Smooth muscle cell (in vitro differentiated cells): ENCODE data around the gene ZCCHC24. TPM values are rescaled to one million over a fixed set of nuclear protein-coding genes. Genes with fewer than 3 reads are reported as not detected.

Experiments used
- DNase-seq: peaks from one replicate; lab custom pipeline; 2025; ENCODE audit not compliant: unreplicated experiment; lab: John Stamatoyannopoulos, UW
- H2AFZ ChIP-seq: fragments of 200-600 bp; sonication (generic); 2 replicates; pipeline ENCODE4 v1.6.0; 2016; ENCODE audit warnings: antibody characterized with exemption, low read depth, mild to moderate bottlenecking
- H3F3A ChIP-seq: fragments of 200-600 bp; sonication (generic); 2 replicates; pipeline ENCODE4 v1.6.0; 2017; ENCODE audit warnings: antibody characterized with exemption, low read depth
- H3K27ac ChIP-seq: fragments of 200-600 bp; sonication (generic); 2 replicates; pipeline ENCODE4 v1.5.1; 2016; ENCODE audit warnings: low read depth, mild to moderate bottlenecking
- H3K27me3 ChIP-seq: fragments of 200-600 bp; sonication (generic); 2 replicates; pipeline ENCODE4 v1.6.1; 2016; ENCODE audit warnings: low read depth, mild to moderate bottlenecking
- H3K36me3 ChIP-seq: fragments of 200-600 bp; sonication (generic); 2 replicates; pipeline ENCODE4 v1.5.1; 2016; ENCODE audit warnings: low read depth
- H3K4me1 ChIP-seq: fragments of 200-600 bp; sonication (generic); 2 replicates; pipeline ENCODE4 v1.5.1; 2016; ENCODE audit warnings: low read depth
- H3K4me2 ChIP-seq: fragments of 200-600 bp; sonication (generic); 2 replicates; pipeline ENCODE4 v1.6.0; 2016; ENCODE audit warnings: mild to moderate bottlenecking
- H3K4me3 ChIP-seq: fragments of 200-600 bp; sonication (generic); 2 replicates; pipeline ENCODE4 v1.5.1; 2016; ENCODE audit warnings: mild to moderate bottlenecking
- H3K79me2 ChIP-seq: fragments of 200-600 bp; sonication (generic); 2 replicates; pipeline ENCODE4 v1.6.0; 2016; ENCODE audit warnings: low read depth, mild to moderate bottlenecking
- H3K9ac ChIP-seq: fragments of 200-600 bp; sonication (generic); 2 replicates; pipeline ENCODE4 v1.6.0; 2016; ENCODE audit warnings: low read depth
- H3K9me3 ChIP-seq: fragments of 200-600 bp; sonication (generic); replicated peaks from 2 replicates; pipeline ENCODE4 v1.5.1; 2016; ENCODE audit warnings: low read depth
- H4K20me1 ChIP-seq: fragments of 200-600 bp; sonication (generic); 2 replicates; pipeline ENCODE4 v1.6.0; 2016; ENCODE audit warnings: low read depth
- WGBS: methylation state at CpG from one replicate; pipeline ENCODE4 v1.1.7; 2016; ENCODE audit warnings: low lambda C conversion rate; 5-methylcytosine and 5-hydroxymethylcytosine counted together
- polyA plus RNA-seq: library from polyadenylated mRNA; unstranded; fragments of >200 nt; fragmentation: Nextera tagmentation; extraction: Ambion mirVana; gene quantifications from 2 replicates; pipeline ENCODE4 v1.2.1, GENCODE V29; 2016
- total RNA-seq: library from RNA; depleted of rRNA; stranded (reverse); fragments of >200 nt; gene quantifications from 2 replicates; pipeline ENCODE4 v1.2.3, GENCODE V29; 2014
- TF ChIP-seq, protein P1 (sequence below): fragments of 200-600 bp; sonication (generic); IDR thresholded peaks from 2 replicates; pipeline ENCODE4 v1.5.1; 2017; ENCODE audit warnings: borderline replicate concordance, mild to moderate bottlenecking, antibody characterized with exemption; ENCODE audit not compliant: insufficient read depth, poor library complexity, severe bottlenecking

ZCCHC24 gene
- total and polyA plus RNA-seq, 2 experiments from 2014 or later = 21.9 to 52.1 TPM

DNA sequence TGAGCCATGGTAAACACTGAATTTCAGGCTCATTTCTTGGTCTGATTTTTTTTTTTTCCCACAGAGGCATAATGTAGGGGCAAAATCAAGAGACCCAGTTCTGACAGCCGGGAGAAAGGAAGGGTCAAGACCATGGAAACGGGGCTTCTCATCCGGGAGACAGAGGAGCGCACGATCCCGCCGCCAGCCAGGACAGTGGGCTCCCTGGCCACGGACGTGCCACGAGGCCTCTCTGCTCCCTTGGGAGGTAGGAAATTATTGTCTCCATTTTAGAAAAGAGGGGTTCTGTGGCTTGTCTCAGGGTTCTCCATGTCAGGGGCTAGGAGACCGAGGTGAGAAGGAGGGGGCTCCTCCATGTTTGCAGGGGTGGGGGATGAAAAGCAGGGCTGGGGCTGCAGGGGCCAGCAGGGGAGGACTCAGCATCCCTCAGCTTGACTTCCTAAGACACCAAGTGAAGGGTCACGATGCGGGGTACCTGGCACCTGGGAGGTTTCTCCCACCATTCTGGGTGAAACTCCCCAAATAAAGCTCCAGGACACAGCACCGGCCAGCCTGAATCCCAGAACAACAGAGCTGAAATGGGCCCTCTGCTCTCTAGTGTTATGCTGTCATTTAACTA, 60.5 kb downstream of the ZCCHC24 start:
- TF ChIP-seq, protein P1, sequence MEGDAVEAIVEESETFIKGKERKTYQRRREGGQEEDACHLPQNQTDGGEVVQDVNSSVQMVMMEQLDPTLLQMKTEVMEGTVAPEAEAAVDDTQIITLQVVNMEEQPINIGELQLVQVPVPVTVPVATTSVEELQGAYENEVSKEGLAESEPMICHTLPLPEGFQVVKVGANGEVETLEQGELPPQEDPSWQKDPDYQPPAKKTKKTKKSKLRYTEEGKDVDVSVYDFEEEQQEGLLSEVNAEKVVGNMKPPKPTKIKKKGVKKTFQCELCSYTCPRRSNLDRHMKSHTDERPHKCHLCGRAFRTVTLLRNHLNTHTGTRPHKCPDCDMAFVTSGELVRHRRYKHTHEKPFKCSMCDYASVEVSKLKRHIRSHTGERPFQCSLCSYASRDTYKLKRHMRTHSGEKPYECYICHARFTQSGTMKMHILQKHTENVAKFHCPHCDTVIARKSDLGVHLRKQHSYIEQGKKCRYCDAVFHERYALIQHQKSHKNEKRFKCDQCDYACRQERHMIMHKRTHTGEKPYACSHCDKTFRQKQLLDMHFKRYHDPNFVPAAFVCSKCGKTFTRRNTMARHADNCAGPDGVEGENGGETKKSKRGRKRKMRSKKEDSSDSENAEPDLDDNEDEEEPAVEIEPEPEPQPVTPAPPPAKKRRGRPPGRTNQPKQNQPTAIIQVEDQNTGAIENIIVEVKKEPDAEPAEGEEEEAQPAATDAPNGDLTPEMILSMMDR = no peak
- Histone ChIP-seq H3K79me2 (no peaks in the 10 kb centered on the region), H2AFZ (no peak overlapping the region), H4K20me1 (no peaks in the 10 kb centered on the region), H3K9ac (no peak overlapping the region), H3K27ac (no peak overlapping the region), H3K9me3 (no peaks in the 10 kb centered on the region), H3K4me2 (no peak overlapping the region), H3K36me3 (no peaks in the 10 kb centered on the region), H3K4me1 (no peaks in the 10 kb centered on the region), H3K4me3 (no peak overlapping the region), H3K27me3 (no peaks in the 10 kb centered on the region), H3F3A (peaks cover 20% of the 10 kb centered on the region)
- WGBS = 98% methylated on average over 14 of the region's 14 CpGs
- no peak for DNase-seq

DNA sequence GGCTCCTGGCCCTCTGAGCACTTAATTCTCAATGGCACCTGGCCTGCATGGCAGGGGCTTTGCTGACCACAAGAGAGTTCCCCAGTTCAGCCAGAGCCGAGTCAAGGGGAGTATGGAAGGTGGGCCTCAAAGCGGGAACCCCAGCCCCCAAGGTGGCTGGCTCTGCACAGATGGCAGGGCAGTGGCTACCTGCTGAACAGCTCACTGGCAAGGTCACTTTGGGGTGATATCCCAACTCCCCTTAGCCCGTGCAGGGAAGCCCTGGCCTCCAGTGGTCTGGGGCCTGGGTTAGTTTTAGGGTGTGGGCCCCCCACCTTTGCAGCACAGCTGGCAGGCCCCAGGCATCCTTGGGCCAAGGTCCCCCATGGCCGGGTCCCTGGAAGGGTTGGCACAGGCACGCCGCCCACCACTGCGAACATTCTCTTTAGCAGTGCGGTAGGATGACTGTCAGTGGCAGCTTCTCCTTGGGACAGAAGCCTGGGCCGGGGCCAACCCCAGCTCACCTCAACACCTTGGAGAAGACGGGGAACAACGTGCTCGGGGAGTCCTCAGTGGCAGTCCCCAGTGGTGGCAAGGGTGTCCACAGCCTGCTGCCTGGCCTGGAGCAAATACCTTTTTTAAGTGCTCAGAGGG, 61.3 kb downstream of the ZCCHC24 start:
- no peak overlapping the region for H3K9ac ChIP-seq
- peak overlapping the region; percentile 90 for H3K27ac ChIP-seq
- H3K4me1 ChIP-seq = no peaks in the 10 kb centered on the region
- DNase-seq = no peak
- TF ChIP-seq, protein P1 = no peak
- no peaks in the 10 kb centered on the region for H3K79me2 ChIP-seq
- no peaks in the 10 kb centered on the region for H3K27me3 ChIP-seq
- H2AFZ ChIP-seq = no peak overlapping the region
- H3F3A ChIP-seq = peaks cover 20% of the 10 kb centered on the region
- H3K4me3 ChIP-seq = no peak overlapping the region
- no peaks in the 10 kb centered on the region for H3K9me3 ChIP-seq
- no peaks in the 10 kb centered on the region for H3K36me3 ChIP-seq
- H3K4me2 ChIP-seq = no peak overlapping the region
- no peaks in the 10 kb centered on the region for H4K20me1 ChIP-seq
- WGBS = 93% methylated on average over 12 of the region's 12 CpGs

DNA sequence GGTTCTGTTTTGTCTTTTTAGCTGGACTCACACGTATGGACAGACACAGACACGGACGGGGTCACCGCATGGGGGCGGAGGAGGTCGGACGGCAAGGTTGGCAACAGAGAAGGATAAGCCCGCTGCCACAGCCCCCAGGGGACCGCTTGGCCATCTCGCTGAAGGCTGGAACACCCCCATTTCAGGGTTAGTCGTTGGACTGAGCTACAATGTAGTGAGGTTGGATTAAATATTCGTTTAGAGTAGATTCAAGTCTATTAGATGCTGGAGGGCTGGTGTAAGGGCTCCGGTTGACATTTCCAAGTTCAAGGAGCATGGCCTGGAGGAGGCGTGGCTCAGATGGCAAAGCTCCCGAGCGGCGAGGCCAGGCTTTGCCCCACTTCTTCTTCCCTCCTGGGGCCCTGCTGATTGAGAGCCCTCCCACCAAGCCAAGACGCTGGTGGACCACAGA, 62.9 kb downstream of the ZCCHC24 start:
- TF ChIP-seq, protein P1 = no peak
- H4K20me1 ChIP-seq = no peaks in the 10 kb centered on the region
- no peak overlapping the region for H3K4me3 ChIP-seq
- no peak overlapping the region for H2AFZ ChIP-seq
- peaks cover 20% of the 10 kb centered on the region for H3F3A ChIP-seq
- no peaks in the 10 kb centered on the region for H3K9me3 ChIP-seq
- H3K27me3 ChIP-seq = no peaks in the 10 kb centered on the region
- H3K4me2 ChIP-seq = peak overlapping the region; percentile 65
- no peaks in the 10 kb centered on the region for H3K36me3 ChIP-seq
- H3K27ac ChIP-seq = peak overlapping the region; percentile 90
- H3K79me2 ChIP-seq = no peaks in the 10 kb centered on the region
- peak overlapping the region; percentile 63 for H3K9ac ChIP-seq
- no peaks in the 10 kb centered on the region for H3K4me1 ChIP-seq
- WGBS = 71% methylated on average over 18 of the region's 18 CpGs
- no peak for DNase-seq
